Hypothalamus (tissue), 51 donors: ENCODE measurements around the gene SCD.
"Not testable (repeated sequence)": the region's sequence is repeated elsewhere in the genome, so short reads cannot be mapped to it uniquely, and the experiment has no call there.

ENCODE experiments used
- DNase-seq, 51 donors: peaks; one replicate each; lab custom pipeline; 2025; lab: John Stamatoyannopoulos, UW

Gene SCD

DNA sequence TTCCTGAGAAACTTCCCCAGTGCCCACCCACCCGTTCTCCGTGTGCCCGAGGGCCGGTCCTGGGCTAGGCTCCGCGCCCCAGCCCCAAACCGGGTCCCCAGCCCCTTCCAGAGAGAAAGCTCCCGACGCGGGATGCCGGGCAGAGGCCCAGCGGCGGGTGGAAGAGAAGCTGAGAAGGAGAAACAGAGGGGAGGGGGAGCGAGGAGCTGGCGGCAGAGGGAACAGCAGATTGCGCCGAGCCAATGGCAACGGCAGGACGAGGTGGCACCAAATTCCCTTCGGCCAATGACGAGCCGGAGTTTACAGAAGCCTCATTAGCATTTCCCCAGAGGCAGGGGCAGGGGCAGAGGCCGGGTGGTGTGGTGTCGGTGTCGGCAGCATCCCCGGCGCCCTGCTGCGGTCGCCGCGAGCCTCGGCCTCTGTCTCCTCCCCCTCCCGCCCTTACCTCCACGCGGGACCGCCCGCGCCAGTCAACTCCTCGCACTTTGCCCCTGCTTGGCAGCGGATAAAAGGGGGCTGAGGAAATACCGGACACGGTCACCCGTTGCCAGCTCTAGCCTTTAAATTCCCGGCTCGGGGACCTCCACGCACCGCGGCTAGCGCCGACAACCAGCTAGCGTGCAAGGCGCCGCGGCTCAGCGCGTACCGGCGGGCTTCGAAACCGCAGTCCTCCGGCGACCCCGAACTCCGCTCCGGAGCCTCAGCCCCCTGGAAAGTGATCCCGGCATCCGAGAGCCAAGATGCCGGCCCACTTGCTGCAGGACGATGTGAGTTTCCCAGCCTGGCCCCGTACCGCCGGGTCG lies at the start of gene SCD:
Gene SCD, plus strand, starts transcription at position 469 of the 803 bp plus-strand sequence. Its CDS starts 272 bp downstream, at position 741.
- peak; percentile 50 to 99 (median 94) for DNase-seq

GRCh38 chr10:100297242-100297641 lies 49.8 kb upstream of the SCD start:
- no peak for DNase-seq

DNA sequence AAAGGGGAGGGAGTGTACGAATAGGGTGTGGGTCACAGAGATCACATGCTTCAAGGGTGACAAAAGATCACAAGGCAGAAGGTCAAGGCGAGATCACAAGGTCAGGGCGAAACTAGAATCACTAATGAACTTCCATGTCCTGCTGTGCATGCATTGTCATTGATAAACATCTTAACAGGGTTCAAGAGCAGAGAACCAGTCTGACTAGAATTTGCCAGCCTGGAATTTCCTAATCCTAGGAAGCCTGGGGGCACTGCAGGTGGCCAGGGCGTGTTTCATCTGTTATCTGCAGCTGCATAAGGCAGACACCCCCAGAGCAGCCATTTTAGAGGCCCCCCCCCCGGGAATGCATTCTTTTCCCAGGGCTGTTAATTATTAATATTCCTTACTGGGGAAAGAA lies 45.9 kb upstream of the SCD start:
- DNase-seq = not testable (repeated sequence)

- DNase-seq = peak in 1 of 51 donors; percentile 31
Measured at GRCh38 chr10:100303724-100304319, 43.2 kb upstream of the SCD start.

DNA sequence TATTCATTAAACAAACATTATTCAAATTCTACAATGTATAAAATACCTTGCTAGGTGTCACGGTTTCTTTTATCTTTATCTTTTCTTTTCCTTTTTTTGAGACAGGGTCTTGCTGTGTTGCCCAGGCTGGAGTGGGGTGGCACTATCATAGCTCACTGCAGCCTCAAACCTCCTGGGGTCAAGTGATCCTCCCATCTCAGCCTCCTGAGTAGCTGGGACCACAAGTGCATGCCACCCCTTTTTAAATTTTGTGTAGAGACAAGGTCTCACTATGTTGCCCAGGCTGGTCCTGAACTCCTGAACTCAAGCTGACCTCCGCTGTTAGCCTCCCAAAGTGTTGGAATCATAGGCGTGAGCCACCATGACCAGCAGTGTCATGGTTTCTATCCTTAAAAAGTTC lies 42.6 kb upstream of the SCD start:
- no peak for DNase-seq

DNA sequence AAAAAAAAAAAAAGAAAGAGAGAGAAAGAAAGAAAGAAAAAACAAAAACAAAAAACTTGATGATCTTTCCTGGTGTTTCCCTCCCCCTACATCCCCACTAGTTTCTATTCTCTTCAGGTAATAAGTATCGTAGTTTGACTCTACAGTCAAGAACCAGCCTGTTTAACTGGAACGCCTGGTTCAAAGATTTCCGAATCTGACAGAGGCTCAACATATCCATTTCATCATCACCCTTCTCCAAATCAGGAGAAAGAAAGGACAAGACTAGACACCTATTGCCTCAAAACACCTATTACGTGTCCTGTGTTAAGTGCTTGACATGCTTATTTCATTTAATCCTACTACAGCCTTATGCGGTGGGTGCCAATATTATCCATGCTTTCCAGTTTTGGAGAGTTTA lies 40.2 kb upstream of the SCD start:
- DNase-seq = no peak

- DNase-seq = no peak
Measured at GRCh38 chr10:100307684-100308083, 39.3 kb upstream of the SCD start.

DNA sequence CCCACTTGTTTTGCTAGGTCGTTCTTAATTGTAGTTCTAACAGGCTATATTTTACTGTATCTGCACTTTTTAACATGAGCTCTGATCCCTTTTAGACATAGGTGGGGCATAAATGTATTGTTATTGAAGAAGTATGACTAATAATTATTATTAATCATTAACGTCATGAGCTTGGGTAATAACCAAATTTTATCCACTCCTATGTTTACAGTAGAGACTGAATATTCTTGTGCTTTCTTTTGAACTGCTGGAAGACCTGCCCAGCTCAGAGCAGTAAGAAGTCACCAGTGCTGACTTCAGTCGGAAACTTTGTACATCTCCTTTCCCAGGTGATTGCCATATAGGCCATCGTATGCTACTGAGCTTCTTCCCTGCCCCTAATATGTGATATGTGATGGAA lies 35.7 kb upstream of the SCD start:
- DNase-seq = no peak

DNA sequence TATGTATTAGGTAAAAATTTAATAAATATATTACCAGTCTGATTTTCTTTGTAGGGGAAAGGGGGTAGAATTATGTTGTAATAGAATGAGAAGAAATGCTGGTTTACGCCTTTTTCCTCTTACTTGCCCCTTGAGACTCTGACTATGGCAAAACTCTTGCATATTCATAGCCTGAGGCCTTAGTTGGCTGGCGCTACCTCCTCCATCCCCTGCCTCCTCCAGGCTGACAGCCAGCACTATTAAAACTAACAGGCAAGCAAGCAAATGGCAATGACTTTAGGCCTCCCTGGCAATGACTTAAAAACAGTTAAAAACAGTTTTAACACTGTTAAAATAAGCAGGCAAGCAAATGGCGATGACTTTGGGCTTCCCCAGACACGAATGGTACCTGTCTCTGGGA lies 31.4 kb upstream of the SCD start:
- DNase-seq = peak in 1 of 51 donors; percentile 9

- DNase-seq = no peak
Measured at GRCh38 chr10:100318207-100318606, 28.8 kb upstream of the SCD start.

DNA sequence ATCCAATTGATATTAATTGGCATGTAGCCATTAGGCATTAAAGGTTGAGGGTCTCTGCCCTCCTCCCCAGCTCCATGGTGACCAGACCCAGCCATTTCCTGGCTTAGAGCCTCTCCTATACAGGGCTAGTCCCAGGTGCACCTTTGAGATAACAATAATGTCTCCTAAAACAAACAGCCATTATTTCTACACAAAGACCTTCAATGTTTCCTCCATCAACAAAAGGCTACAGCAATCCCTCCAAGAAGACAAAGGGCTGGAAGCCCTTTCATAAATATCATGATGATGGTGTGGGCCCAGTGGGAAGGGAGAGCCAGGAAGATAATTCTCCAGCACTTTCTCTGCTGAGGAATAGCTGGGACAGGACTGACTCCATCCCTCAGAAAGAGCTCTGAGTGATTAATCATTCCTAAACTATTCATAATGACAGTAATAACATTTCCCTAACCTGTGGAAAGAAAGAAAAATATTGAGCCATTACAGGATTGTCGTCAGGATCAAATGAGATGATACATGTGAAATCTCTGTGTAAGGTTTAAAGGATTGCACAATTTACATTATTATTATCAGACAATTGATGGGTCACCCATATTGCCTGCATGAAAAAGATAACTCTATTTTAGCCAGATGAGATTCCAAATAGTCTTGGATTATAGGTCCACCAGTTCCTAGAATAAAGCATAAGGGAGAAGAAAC lies 27.2 kb upstream of the SCD start:
- peak in 7 of 51 donors; percentile 0 to 52 (median 12) for DNase-seq

GRCh38 chr10:100325158-100325557 lies 21.9 kb upstream of the SCD start:
- no peak for DNase-seq

- peak in 5 of 51 donors; percentile 10 to 54 (median 18) for DNase-seq
Measured at GRCh38 chr10:100327007-100327717, 19.9 kb upstream of the SCD start.

DNA sequence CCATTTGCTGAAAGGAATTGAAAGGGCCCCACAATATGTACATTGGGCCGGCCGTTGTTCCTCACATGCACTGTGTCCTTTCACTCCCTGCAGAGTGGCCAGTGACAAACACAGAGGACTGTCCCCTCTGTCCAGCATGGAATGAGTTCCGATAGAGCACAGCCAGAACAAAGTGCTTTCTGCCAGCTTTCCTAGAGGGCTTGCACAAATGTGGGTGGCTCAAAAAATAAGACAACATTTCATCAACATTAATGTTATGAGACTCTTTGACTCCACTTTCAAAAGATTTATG lies 19.4 kb upstream of the SCD start:
- peak in 1 of 51 donors; percentile 8 for DNase-seq

- DNase-seq = no peak
Measured at GRCh38 chr10:100328198-100328597, 18.8 kb upstream of the SCD start.

- no peak for DNase-seq
Measured at GRCh38 chr10:100330079-100330478, 17.0 kb upstream of the SCD start, which contains the start of gene PKD2L1. PKD2L1 (minus strand) TSS chr10:100330228; CDS start chr10:100330103, 125 bp downstream.

DNA sequence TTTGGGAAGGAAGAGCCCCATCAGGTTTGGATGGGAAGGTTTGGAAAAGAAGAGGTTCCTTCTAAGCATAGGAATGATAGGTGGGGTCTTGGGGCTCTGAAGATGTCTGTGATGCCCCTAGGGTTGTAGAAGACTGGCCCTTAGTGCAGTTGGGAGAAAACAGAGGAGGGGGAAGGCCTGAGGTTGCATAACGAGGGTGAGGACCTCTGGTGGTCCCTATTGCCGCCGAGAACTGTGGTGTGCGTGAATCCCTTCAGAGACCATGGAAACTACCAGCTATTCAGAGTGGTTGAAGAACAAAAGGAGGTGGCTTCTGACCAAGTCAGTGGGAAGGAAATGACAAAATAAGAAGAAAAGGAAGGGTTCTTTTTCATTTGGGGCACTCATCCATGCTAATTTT lies 13.9 kb upstream of the SCD start:
- no peak for DNase-seq

- DNase-seq = no peak
Measured at GRCh38 chr10:100333661-100334440, 13.2 kb upstream of the SCD start.

- DNase-seq = no peak
Measured at GRCh38 chr10:100334762-100335161, 12.3 kb upstream of the SCD start.

DNA sequence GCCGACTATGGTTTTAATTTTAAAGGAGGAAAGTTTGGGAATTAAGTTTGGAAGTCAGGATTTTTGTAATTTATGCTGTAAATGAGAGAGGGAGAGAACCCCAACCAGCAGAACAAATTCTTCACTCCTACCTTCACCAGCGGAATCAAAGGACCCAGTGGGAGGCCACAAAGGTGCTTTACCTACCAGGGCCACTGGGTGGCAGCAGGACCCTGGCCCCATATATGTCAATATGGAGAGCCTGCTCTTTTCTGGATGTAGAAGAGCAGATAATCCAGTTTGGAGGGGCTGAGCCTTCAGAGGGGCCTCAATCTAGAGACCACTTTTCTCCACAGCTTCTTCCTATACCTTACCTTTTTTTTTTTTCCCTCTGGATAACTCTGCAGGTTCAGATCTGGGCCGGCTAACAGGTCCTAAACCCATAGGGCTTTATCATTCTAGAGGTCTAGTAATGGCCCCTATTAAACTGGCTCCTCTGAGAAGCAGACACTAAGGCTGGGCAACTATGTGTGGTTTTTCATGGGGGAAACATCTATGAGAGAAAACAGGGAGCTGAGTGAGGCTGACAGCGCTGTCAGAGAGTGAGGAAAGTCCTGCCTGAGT lies 8.5 kb upstream of the SCD start:
- DNase-seq = peak in 44 of 51 donors; percentile 9 to 86 (median 56)
